Liver (tissue), 3 donors: Measurements from ENCODE around the gene LAMC1.

Experiments used
- EGR1 ChIP-seq, 2 donors: IDR thresholded peaks; 2 replicates each; pipeline ENCODE4 v1.6.1; 2016 to 2018; ENCODE audit warnings: antibody characterized with exemption in 2 of 2, low read depth in 2 of 2
- GABPA ChIP-seq, 2 donors: IDR thresholded peaks in 1 of 2; conservative IDR thresholded peaks in 1 of 2; 2 replicates each; pipeline ENCODE4 v1.6.1; 2016; ENCODE audit warnings: antibody characterized with exemption in 2 of 2, mild to moderate bottlenecking in 1 of 2, moderate library complexity in 1 of 2
- HNF4G ChIP-seq: IDR thresholded peaks from 2 replicates; pipeline ENCODE4 v1.6.1; 2016; ENCODE audit warnings: antibody characterized with exemption
- JUND ChIP-seq, 2 donors: IDR thresholded peaks; 2 replicates each; pipeline ENCODE4 v1.6.1; 2016; ENCODE audit warnings: antibody characterized with exemption in 2 of 2
- TAF1 ChIP-seq: conservative IDR thresholded peaks from 2 replicates; pipeline ENCODE4 v1.6.1; 2016; ENCODE audit warnings: antibody characterized with exemption, mild to moderate bottlenecking
- YY1 ChIP-seq: IDR thresholded peaks from 2 replicates; pipeline ENCODE4 v1.6.1; 2016; ENCODE audit warnings: antibody characterized with exemption, mild to moderate bottlenecking
- TF ChIP-seq, protein P1 (sequence below): fragments of 150-350 bp; IDR thresholded peaks from 2 replicates; pipeline ENCODE4 v1.5.1; 2017; ENCODE audit warnings: improper control_type of control experiment, low read depth, low read length; ENCODE audit not compliant: missing input control
- TF ChIP-seq, protein P2 (sequence below): IDR thresholded peaks from 2 replicates; pipeline ENCODE4 v1.6.1; 2016; ENCODE audit warnings: antibody characterized with exemption
- TF ChIP-seq, protein P3 (sequence below): IDR thresholded peaks from 2 replicates; pipeline ENCODE4 v1.6.1; 2016; ENCODE audit warnings: antibody characterized with exemption, mild to moderate bottlenecking
- TF ChIP-seq, protein P4 (sequence below): IDR thresholded peaks from 2 replicates; pipeline ENCODE4 v1.6.1; 2016; ENCODE audit warnings: antibody characterized with exemption
- TF ChIP-seq, protein P5 (sequence below): IDR thresholded peaks from 2 replicates; pipeline ENCODE4 v1.6.1; 2016; ENCODE audit warnings: antibody characterized with exemption
- donor health status: healthy.
- donor health status: healthy.

DNA sequence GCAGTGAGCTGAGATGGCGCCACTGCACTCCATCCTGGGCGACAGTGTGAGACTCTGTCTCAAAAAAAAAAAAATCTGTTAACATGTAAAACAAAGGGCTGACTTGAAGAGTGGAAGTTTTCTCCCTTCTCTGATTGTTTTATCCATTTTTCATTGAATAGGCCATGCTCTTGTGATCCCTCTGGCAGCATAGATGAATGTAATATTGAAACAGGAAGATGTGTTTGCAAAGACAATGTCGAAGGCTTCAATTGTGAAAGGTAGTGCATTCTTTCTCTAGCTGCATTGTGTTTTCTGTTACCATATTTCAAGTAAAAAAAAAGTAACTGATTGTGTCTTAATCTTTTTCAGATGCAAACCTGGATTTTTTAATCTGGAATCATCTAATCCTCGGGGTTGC, 93.2 kb downstream of the LAMC1 start:
- TF ChIP-seq JUND (IDR thresholded peaks at IDR 0.05): no peak
- TF ChIP-seq, protein P1, sequence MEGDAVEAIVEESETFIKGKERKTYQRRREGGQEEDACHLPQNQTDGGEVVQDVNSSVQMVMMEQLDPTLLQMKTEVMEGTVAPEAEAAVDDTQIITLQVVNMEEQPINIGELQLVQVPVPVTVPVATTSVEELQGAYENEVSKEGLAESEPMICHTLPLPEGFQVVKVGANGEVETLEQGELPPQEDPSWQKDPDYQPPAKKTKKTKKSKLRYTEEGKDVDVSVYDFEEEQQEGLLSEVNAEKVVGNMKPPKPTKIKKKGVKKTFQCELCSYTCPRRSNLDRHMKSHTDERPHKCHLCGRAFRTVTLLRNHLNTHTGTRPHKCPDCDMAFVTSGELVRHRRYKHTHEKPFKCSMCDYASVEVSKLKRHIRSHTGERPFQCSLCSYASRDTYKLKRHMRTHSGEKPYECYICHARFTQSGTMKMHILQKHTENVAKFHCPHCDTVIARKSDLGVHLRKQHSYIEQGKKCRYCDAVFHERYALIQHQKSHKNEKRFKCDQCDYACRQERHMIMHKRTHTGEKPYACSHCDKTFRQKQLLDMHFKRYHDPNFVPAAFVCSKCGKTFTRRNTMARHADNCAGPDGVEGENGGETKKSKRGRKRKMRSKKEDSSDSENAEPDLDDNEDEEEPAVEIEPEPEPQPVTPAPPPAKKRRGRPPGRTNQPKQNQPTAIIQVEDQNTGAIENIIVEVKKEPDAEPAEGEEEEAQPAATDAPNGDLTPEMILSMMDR: no peak
- no peak for TF ChIP-seq EGR1 (IDR thresholded peaks at IDR 0.05; ENCODE audit: low read depth in 2 of 2)
- TF ChIP-seq, protein P2, sequence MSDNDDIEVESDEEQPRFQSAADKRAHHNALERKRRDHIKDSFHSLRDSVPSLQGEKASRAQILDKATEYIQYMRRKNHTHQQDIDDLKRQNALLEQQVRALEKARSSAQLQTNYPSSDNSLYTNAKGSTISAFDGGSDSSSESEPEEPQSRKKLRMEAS: no peak
- TF ChIP-seq, protein P3, sequence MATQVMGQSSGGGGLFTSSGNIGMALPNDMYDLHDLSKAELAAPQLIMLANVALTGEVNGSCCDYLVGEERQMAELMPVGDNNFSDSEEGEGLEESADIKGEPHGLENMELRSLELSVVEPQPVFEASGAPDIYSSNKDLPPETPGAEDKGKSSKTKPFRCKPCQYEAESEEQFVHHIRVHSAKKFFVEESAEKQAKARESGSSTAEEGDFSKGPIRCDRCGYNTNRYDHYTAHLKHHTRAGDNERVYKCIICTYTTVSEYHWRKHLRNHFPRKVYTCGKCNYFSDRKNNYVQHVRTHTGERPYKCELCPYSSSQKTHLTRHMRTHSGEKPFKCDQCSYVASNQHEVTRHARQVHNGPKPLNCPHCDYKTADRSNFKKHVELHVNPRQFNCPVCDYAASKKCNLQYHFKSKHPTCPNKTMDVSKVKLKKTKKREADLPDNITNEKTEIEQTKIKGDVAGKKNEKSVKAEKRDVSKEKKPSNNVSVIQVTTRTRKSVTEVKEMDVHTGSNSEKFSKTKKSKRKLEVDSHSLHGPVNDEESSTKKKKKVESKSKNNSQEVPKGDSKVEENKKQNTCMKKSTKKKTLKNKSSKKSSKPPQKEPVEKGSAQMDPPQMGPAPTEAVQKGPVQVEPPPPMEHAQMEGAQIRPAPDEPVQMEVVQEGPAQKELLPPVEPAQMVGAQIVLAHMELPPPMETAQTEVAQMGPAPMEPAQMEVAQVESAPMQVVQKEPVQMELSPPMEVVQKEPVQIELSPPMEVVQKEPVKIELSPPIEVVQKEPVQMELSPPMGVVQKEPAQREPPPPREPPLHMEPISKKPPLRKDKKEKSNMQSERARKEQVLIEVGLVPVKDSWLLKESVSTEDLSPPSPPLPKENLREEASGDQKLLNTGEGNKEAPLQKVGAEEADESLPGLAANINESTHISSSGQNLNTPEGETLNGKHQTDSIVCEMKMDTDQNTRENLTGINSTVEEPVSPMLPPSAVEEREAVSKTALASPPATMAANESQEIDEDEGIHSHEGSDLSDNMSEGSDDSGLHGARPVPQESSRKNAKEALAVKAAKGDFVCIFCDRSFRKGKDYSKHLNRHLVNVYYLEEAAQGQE: no peak
- no peak for TF ChIP-seq GABPA (IDR thresholded peaks at IDR 0.05 in 1 of 2, conservative IDR thresholded peaks at IDR 0.05 in 1 of 2)
- TF ChIP-seq, protein P4, sequence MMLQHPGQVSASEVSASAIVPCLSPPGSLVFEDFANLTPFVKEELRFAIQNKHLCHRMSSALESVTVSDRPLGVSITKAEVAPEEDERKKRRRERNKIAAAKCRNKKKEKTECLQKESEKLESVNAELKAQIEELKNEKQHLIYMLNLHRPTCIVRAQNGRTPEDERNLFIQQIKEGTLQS: no peak
- no peak for TF ChIP-seq TAF1
- TF ChIP-seq YY1: no peak
- TF ChIP-seq, protein P5, sequence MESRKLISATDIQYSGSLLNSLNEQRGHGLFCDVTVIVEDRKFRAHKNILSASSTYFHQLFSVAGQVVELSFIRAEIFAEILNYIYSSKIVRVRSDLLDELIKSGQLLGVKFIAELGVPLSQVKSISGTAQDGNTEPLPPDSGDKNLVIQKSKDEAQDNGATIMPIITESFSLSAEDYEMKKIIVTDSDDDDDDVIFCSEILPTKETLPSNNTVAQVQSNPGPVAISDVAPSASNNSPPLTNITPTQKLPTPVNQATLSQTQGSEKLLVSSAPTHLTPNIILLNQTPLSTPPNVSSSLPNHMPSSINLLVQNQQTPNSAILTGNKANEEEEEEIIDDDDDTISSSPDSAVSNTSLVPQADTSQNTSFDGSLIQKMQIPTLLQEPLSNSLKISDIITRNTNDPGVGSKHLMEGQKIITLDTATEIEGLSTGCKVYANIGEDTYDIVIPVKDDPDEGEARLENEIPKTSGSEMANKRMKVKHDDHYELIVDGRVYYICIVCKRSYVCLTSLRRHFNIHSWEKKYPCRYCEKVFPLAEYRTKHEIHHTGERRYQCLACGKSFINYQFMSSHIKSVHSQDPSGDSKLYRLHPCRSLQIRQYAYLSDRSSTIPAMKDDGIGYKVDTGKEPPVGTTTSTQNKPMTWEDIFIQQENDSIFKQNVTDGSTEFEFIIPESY: no peak
- no peak for TF ChIP-seq HNF4G
